T-helper 17 cell (primary cell): ENCODE results near the gene CFAP65. TPM values are rescaled to one million over a fixed set of nuclear protein-coding genes. Genes with fewer than 3 reads are reported as not detected.

Experiments used
- ATAC-seq: fragments of 150-1000 bp; cut with Tn5 transposase; 2 replicates; pipeline ENCODE4 v1.10.0; 2021; ENCODE audit warnings: mild to moderate bottlenecking, moderate library complexity
- DNase-seq, 3 donors: peaks; one replicate each; pipeline versions ENCODE4 v3.0.0 to v3.0.0-alpha.2; 2020 to 2021
- H3K9me3 ChIP-seq: one replicate; pipeline ENCODE4 v1.7.0; 2013; ENCODE audit warnings: low read length, mild to moderate bottlenecking; ENCODE audit not compliant: control insufficient read depth, poor library complexity, severe bottlenecking
- H3K27ac Mint-ChIP-seq: one replicate; pipeline ENCODE4 v1.8.0; 2022; ENCODE audit warnings: mild to moderate bottlenecking, moderate library complexity, mixed read lengths
- H3K27me3 Mint-ChIP-seq: one replicate; pipeline ENCODE4 v1.8.0; 2022; ENCODE audit warnings: mixed read lengths
- H3K36me3 Mint-ChIP-seq: one replicate; pipeline ENCODE4 v1.8.0; 2022; ENCODE audit warnings: low read depth, mixed read lengths
- H3K4me1 Mint-ChIP-seq: one replicate; pipeline ENCODE4 v1.8.0; 2022; ENCODE audit warnings: mild to moderate bottlenecking, mixed read lengths
- H3K4me3 Mint-ChIP-seq: one replicate; pipeline ENCODE4 v1.8.0; 2022; ENCODE audit warnings: mild to moderate bottlenecking, moderate library complexity, mixed read lengths
- total RNA-seq, 4 donors: library from RNA in 2 of 4; stranded (reverse) in 2 of 4; gene quantifications; one replicate each; pipeline ENCODE4 v1.2.3 and lab custom pipeline; 2022 to 2026

The CFAP65 gene
- total RNA-seq, 2 donors from 2014 or later = not detected

DNA sequence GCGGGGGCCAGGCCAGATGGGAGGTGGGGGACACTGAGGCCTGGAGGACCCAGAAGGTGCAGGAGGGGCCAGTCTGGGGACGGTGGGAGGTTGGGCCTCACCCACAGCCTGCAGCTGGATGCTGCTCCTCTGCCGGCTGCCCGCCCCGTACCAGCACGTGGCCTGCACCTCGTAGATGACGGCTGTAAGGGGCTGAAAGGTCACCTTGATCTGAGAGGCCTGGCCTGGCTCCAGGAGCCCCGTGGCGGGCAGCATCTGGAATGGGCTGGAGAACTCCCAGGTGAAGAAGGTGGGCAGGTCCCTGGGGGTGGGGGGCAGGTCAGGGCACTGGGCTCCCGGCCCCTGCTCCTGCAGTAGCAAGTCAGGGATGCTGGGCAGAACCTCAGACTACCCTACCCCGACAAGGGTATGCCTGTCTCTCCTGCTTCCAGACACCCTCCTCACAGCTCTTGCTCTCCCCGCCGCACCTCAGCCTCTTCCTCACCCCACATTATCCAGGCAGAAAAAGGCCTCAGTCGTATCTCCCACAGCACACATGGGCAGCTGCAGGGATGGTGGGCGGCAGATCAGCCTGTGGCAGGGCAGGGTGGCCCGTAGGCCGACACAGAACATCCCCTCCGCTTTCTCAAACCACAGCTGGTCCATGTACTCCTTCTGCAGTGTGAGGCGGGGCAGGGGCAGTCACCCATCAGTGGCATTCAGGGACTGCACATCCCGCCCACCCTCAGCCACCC is 10.1 kb downstream of the CFAP65 start:
- H3K36me3 Mint-ChIP-seq = no peaks in the 10 kb centered on the region
- H3K27me3 Mint-ChIP-seq = peaks cover 48% of the 10 kb centered on the region
- H3K9me3 ChIP-seq = no peaks in the 10 kb centered on the region
- no peak overlapping the region for H3K4me3 Mint-ChIP-seq
- ATAC-seq (no peak), DNase-seq (no peak)
- H3K27ac Mint-ChIP-seq = no peak overlapping the region
- no peaks in the 10 kb centered on the region for H3K4me1 Mint-ChIP-seq

DNA sequence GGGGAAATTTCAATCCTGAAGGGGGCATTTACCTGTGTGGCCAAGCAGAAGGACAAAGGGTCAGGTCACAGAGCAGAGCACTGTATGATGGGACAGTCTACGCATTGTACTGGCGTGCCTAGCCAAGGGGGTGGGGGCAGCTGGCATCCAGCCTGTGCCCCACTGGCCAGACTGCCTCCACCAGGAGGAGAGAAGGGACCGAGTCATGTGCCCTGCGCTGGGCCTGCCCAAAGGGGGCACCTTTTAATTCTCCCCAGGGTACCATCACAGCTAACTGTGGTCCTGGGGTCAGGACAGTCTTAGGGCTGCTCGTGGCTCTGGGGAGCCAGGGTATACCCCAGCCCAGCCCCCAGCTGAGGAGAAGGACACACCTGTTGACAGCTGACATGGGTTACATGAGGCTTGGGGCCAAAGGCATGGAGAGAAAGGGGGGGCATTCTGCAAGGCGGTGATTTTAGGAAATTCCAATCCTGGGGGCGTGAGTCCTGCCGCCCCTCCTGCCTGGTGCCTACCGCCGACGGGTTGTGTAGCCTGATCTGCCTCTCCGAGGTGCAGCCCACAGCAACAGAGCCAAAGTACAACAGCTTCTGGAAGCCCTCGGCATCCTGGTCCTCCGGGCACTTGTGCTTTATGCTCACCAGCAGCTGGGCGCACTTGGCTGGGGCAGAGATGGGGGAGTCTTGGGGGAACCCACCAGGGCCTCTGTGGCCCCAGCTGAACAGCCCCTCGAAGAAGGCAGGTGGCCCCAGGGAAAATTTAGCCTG is 11.0 kb downstream of the CFAP65 start:
- H3K4me3 Mint-ChIP-seq = no peak overlapping the region
- DNase-seq (no peak), ATAC-seq (no peak)
- peaks cover 41% of the 10 kb centered on the region for H3K27me3 Mint-ChIP-seq
- H3K9me3 ChIP-seq = no peaks in the 10 kb centered on the region
- no peaks in the 10 kb centered on the region for H3K36me3 Mint-ChIP-seq
- H3K27ac Mint-ChIP-seq = no peak overlapping the region
- H3K4me1 Mint-ChIP-seq = no peaks in the 10 kb centered on the region

DNA sequence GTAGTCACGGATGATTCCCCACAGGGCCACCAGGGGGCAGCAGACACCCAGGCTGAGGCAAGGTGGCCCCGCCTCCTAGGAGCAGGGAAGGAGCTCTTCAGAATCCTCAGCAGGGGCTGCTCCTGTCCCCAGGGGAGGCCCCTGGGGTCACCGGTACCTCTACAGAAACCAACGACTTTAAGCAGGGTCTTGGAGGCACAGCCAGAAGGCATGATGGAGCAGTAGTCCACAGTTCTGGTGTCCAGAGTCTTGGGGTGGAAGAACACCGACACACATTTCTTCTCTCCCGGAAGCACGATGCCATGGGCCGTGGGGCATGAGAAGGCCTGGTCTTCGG is 11.5 kb downstream of the CFAP65 start:
- no peaks in the 10 kb centered on the region for H3K9me3 ChIP-seq
- Mint-ChIP-seq H3K4me1 (no peaks in the 10 kb centered on the region), H3K36me3 (no peaks in the 10 kb centered on the region), H3K4me3 (no peak overlapping the region), H3K27ac (no peak overlapping the region), H3K27me3 (peaks cover 41% of the 10 kb centered on the region)
- peak; percentile 62 to 76 (median 63) for DNase-seq
- ATAC-seq = peak; percentile 92

DNA sequence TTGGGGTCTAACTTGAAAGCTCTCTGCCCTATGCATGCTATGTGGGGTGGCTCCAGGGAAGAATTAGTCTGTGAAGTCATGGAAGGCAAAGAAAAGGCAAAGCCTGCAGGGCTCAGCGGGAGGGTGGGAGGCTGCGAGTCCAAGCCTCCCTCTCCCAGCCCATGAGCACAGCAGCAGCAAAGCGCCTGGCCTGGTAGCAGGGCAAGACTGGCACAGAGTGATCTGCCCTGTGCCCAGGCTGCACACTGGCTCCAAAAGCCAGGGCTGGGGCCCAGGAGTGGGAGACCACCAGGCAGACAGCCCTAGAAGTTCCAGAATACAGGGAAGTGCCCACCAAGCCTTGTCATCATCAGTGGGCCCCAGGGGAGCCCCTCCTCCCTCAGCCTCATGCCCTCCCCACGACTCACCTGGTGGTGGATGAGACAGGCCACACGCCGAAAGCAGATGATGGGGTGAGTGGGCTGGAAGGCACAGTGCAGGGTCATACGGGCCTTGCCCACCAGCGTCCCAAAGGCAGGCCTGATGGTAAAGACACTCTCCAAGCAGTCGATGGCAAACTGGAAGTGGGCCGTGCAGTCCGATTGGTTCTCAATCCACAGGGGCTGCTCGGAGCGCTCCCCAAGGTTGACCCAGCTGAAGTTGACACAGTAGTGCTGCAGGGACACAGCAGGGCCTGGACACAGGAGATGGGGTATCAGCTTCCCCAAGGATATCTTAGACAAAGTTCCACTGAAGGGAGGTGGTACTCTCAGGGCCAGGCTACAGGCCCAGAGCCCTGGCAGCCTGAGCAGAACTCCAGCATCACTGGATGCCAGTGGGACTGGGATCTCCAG is 12.1 kb downstream of the CFAP65 start:
- no peaks in the 10 kb centered on the region for H3K4me1 Mint-ChIP-seq
- no peak for ATAC-seq

DNA sequence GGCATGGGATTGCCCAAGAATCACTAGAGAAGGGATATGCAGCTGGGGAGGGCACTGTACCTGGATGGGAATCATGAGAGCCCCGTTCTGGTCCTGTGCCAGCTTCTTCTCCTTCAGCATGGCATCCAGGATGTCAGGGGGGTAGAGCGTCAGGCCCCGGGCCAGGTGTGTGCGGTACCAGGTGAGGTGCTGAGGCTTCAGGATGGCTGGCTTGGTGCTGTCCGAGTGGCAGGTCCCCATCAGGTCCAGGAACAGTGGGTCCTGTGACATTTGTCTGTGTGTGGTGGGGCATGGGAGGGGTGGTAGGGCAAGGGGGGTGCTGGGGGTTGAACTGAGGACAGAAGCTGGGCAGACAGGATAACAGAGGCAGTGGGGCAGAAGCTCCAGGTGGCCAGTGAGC is 13.2 kb downstream of the CFAP65 start:
- Mint-ChIP-seq H3K4me1 (no peaks in the 10 kb centered on the region), H3K36me3 (no peaks in the 10 kb centered on the region), H3K27ac (no peak overlapping the region), H3K27me3 (peaks cover 28% of the 10 kb centered on the region), H3K4me3 (no peak overlapping the region)
- H3K9me3 ChIP-seq = no peaks in the 10 kb centered on the region
- DNase-seq (no peak), ATAC-seq (no peak)

More for the DNA sequence above, 12.1 kb downstream of the CFAP65 start:
- H3K36me3 Mint-ChIP-seq = no peaks in the 10 kb centered on the region
- H3K27me3 Mint-ChIP-seq = peaks cover 36% of the 10 kb centered on the region
- no peak overlapping the region for H3K4me3 Mint-ChIP-seq
- H3K9me3 ChIP-seq = no peaks in the 10 kb centered on the region
- H3K27ac Mint-ChIP-seq = no peak overlapping the region
- no peak for DNase-seq

DNA sequence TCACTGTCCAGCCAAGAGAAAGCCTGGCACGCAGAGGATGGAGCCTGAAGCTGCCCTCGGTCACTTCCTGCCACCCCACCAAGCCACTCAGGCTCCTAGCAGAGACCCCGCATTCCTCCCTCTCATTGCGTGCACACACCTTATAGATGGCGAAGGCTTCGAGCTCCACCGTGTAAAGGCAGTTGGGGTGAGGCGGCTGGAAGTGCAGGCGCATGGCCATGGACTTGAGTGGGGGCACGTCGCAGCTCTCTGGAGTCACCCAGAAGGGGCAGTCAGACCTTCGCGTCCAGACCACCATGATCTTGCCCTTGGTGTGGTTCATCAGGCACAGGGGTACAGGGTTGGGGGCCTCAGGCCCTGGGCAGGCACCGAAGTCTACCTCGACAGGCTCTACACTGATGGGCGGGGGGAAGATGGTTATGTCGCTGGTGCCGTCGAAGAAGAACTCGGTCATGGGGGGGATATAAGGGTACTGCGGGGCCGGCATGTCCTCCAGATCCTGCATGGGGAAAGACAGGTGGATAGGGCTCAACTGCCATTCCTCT is 13.7 kb downstream of the CFAP65 start:
- H3K27me3 Mint-ChIP-seq = peaks cover 30% of the 10 kb centered on the region
- no peaks in the 10 kb centered on the region for H3K4me1 Mint-ChIP-seq
- no peak overlapping the region for H3K4me3 Mint-ChIP-seq
- H3K36me3 Mint-ChIP-seq = no peaks in the 10 kb centered on the region
- H3K9me3 ChIP-seq = no peaks in the 10 kb centered on the region
- ATAC-seq = no peak
- H3K27ac Mint-ChIP-seq = no peak overlapping the region
- no peak for DNase-seq

DNA sequence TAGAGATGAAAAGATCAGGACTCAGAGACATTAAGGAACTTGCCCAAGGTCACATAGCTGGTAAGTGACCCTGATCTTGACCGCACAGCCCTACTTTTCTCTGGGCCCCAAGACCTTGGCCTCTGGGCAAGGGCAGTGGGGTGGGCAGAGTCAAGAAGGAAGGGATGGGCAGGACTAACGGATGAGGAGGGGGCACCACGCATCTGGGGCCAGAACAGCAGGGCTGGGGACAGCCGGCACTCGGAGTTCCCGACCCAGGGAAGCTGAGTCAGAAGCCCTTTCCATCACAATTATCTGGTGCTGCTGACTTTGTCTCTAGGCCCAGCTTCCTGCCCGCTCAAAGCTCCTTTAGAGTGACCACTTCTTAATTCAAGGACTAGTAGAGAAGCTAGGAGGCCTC is 14.4 kb downstream of the CFAP65 start:
- no peak for ATAC-seq
- DNase-seq = no peak
- Mint-ChIP-seq H3K4me3 (no peak overlapping the region), H3K4me1 (no peaks in the 10 kb centered on the region), H3K27ac (no peak overlapping the region), H3K27me3 (peaks cover 24% of the 10 kb centered on the region), H3K36me3 (no peaks in the 10 kb centered on the region)
- H3K9me3 ChIP-seq = no peaks in the 10 kb centered on the region

DNA sequence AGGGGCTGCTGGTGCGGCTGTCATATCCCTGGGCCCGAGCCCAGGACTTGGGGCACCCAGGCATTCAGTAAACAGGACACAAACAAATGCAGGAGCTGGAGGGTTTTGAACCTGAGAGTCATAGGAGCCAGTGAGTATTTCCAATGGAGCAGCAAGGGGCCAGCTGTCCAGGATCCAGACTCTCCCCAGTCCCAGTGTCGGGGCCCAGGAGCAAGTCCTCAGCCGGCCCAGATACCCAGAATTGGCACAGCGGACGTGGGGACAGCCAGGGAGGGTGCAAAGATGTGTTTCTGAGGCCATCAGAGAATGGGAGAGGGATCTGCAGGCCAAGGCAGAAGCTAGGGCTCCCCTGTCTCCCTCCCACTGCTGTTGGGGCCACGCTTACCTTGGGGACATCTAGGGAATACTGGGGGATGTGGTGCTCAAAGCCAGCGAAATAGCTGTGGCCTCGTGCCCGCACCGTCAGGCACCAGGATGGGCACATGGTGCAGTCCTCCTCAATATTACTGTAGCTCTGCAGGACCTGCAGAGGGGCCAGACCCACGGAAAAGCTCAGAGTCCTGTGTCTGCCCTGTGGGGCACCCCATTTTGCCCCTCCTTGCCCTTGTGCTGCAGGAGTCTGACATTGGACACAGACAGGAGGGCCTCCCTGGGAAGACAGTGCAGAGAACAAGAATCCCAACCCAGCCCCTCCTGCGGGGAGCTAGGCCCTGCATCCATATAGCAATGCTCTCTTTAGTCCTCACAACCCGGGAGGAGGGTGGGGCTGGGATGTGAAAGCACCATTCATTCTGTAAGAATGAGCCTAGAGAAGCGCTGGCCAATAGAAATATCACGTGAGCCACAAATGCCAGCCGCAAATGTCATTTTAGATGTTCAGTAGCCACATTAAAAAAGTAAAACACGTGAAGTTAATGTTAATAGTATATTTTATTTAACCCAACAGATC is 15.4 kb downstream of the CFAP65 start:
- no peak for DNase-seq
- no peaks in the 10 kb centered on the region for H3K9me3 ChIP-seq
- Mint-ChIP-seq H3K36me3 (no peaks in the 10 kb centered on the region), H3K27me3 (peaks cover 26% of the 10 kb centered on the region), H3K27ac (no peak overlapping the region), H3K4me1 (no peaks in the 10 kb centered on the region), H3K4me3 (no peak overlapping the region)
- ATAC-seq = no peak

DNA sequence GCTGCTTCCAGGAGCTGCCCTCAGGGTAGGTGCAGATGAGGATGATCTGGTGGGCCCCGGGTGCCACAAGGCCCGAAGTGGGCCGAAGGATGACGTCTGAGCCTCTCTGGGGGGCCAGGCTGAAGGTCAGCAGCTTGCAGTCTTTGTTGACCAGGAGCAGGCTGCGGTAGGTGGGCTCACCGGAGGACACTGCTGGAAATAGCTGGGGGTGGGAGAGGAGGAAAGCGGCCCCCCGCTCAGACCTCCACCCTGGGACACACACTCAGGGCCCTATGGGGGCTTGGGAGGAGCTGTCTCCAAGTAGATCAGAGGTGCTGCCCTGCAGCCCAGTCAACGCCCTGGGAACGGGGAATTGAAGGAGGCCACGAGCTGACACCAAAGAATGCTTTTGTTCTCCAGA is 17.3 kb downstream of the CFAP65 start:
- H3K4me1 Mint-ChIP-seq = no peaks in the 10 kb centered on the region
- H3K36me3 Mint-ChIP-seq = no peaks in the 10 kb centered on the region
- no peaks in the 10 kb centered on the region for H3K9me3 ChIP-seq
- no peak overlapping the region for H3K27ac Mint-ChIP-seq
- no peak for DNase-seq
- H3K4me3 Mint-ChIP-seq = no peak overlapping the region
- H3K27me3 Mint-ChIP-seq = peaks cover 23% of the 10 kb centered on the region
- ATAC-seq = no peak

DNA sequence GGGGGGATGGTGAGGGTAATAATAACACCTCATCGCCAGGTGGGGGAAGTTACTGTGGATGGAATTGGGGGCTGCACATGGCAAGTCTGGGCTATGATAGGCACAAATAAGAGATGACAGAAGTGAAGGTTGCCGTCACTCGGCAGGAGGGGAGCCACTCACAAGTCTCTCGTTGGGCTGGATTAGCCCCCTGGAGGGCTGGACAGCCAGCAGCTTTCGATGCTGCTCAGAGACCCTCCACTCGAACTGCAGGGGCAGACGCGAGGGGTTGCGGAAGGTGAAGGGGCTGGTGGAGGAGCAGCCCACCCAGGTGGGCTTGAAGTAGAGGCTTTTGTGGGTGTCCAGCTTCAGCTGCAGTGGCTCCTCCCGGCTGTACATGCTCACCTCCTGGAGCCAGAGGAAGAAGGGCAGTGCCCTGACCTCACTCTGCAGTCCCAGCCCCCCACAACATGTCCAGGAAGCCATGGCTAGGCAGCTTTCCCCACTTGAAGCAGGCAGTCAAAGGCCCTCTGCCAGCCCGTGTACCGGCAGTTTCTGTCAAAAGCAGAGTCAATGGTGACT is 18.2 kb downstream of the CFAP65 start:
- Mint-ChIP-seq H3K36me3 (no peaks in the 10 kb centered on the region), H3K27ac (no peak overlapping the region)
- ATAC-seq = no peak

DNA sequence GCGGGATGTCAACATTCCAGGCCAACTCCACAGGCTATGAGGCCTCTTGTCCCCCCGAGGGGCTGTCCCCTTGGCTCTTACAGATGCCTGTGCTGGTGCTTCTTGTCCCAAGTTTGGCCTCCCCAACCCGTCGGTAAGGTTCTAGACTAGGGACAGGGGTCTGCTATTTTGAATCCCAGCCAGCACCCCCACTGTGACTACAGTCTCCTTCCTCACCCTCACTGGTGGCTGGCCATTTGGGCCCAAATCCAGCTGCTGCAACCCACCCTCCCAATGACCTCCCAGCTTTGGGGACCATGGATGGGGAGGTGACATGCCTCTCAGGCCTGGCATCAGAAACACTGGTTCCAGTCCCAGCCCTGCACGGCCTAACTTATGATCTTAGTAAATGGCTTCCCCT is 18.7 kb downstream of the CFAP65 start:
- Mint-ChIP-seq H3K27ac (no peak overlapping the region), H3K36me3 (no peaks in the 10 kb centered on the region), H3K4me1 (no peaks in the 10 kb centered on the region), H3K4me3 (no peak overlapping the region), H3K27me3 (peaks cover 35% of the 10 kb centered on the region)
- DNase-seq (no peak), ATAC-seq (no peak)
- H3K9me3 ChIP-seq = no peaks in the 10 kb centered on the region

More for the DNA sequence above, 18.2 kb downstream of the CFAP65 start:
- Mint-ChIP-seq H3K4me3 (peak overlapping the region; percentile 19), H3K27me3 (peaks cover 30% of the 10 kb centered on the region), H3K4me1 (no peaks in the 10 kb centered on the region)
- no peaks in the 10 kb centered on the region for H3K9me3 ChIP-seq
- no peak for DNase-seq

DNA sequence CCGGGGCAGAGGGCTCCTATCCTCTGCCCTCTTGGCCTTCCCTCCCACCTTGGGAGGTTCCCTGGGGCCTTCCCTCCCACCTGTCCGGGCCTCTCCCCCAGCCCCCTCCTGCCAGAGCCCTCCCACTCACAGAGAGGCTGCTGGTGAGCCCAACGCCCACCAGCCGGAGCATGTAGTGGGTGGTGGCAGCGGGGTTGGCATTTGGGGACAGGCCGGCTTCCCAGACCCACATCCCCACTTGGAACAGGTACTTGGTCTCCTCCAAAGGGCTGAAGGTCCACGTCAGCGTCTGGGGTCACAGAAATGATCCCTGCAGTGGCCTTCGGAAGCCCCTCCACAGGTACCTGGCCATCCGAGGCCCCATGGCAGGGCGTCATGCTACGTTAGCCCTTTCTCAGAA is 19.3 kb downstream of the CFAP65 start:
- no peaks in the 10 kb centered on the region for H3K36me3 Mint-ChIP-seq
- ATAC-seq (no peak), DNase-seq (no peak)
- no peaks in the 10 kb centered on the region for H3K9me3 ChIP-seq
- H3K27me3 Mint-ChIP-seq = peaks cover 37% of the 10 kb centered on the region
- H3K4me1 Mint-ChIP-seq = no peaks in the 10 kb centered on the region
- H3K27ac Mint-ChIP-seq = no peak overlapping the region
- H3K4me3 Mint-ChIP-seq = no peak overlapping the region
